ENCODE results near the gene MICB.

The MICB gene

GRCh38 chr6:31510007-31510406 lies 12.1 kb downstream of the MICB start:
- no peak for DNase-seq (ENCODE audit: low read depth)
- TF ChIP-seq, protein P1, sequence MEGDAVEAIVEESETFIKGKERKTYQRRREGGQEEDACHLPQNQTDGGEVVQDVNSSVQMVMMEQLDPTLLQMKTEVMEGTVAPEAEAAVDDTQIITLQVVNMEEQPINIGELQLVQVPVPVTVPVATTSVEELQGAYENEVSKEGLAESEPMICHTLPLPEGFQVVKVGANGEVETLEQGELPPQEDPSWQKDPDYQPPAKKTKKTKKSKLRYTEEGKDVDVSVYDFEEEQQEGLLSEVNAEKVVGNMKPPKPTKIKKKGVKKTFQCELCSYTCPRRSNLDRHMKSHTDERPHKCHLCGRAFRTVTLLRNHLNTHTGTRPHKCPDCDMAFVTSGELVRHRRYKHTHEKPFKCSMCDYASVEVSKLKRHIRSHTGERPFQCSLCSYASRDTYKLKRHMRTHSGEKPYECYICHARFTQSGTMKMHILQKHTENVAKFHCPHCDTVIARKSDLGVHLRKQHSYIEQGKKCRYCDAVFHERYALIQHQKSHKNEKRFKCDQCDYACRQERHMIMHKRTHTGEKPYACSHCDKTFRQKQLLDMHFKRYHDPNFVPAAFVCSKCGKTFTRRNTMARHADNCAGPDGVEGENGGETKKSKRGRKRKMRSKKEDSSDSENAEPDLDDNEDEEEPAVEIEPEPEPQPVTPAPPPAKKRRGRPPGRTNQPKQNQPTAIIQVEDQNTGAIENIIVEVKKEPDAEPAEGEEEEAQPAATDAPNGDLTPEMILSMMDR (IDR thresholded peaks at IDR 0.05; ENCODE audit: control insufficient read depth, extremely low read depth, insufficient read depth): no peak
- no peak overlapping the region for H3K4me3 ChIP-seq (ENCODE audit: low read depth, low read length)

- TF ChIP-seq, protein P1 (IDR thresholded peaks at IDR 0.05; ENCODE audit: control insufficient read depth, extremely low read depth, insufficient read depth): no peak
- H3K4me3 ChIP-seq (ENCODE audit: low read depth, low read length): no peak overlapping the region
- no peak for DNase-seq (ENCODE audit: low read depth)
These were observed 15.7 kb downstream of the MICB start for GRCh38 chr6:31513456-31514165.

DNA sequence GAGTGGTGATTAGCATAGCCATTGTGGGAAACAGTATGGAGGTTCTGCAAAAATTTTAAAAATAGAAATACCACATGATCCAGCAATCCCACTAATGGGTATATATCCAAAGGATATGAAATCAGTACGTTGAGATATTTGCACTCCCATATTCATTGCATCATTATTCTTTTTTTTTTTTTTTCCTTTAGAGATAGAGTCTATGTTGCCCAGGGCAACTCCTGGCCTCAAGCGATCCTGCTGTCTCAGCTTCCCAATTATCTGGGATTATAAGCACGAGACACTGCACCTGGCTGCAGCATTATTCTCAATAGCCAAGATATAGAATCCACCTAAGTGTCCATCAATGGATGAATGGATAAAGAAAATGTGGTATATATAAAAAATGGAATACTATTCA lies 23.9 kb downstream of the MICB start:
- TF ChIP-seq, protein P1 (IDR thresholded peaks at IDR 0.05; ENCODE audit: control insufficient read depth, extremely low read depth, insufficient read depth): no peak
- DNase-seq (ENCODE audit: low read depth): no peak
- no peak overlapping the region for H3K4me3 ChIP-seq (ENCODE audit: low read depth, low read length)

DNA sequence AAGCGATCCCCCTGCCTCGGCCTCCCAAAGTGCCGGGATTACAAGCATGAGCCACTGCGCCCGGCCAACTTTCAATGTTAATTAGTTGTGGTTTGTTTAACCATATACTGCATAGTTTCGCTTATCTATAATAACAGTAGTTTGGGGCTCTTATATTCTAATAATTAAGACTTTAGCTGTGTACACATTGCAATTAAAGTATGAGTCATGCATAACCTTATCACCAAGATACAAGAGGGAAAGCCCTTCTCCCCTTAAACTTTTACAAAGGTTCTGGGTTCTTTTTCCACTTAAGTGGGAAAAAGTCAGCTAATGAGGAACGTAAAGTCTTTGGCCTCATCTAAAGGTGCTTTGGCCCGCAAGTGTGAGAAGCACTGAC lies 27.6 kb downstream of the MICB start:
- TF ChIP-seq, protein P1 (IDR thresholded peaks at IDR 0.05; ENCODE audit: control insufficient read depth, extremely low read depth, insufficient read depth): no peak
- no peak overlapping the region for H3K4me3 ChIP-seq (ENCODE audit: low read depth, low read length)
- no peak for DNase-seq (ENCODE audit: low read depth)

DNA sequence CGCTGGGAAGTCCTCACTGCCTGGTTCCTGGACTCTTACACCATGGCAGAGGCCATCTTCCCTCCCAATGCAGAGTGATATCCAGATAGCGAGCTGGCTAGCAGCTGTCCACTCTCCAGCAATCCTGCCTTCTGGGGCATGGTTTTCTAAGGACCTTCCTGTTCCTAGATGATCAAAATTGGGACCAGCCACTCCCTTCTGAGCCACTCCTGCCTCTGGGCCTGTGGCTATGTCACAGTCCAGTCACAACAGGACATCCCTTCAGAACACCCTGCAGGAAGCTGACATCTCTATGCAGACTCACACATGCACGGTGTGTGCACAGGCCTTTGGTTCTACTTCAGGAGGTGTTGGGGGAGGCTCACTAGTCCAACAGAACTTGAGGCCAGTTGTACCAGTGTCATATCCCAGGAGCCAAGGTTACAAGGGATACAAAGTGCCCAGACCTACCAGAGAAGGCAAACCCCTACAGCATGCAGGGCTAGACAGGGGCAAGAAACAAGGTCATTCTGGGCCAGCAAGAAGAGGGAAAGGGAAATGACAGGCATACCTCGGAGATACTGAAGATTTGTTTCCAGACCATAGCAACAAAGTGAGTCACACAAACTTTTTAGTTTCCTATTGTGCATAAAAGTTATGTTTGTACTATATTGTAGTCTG lies 28.1 kb downstream of the MICB start:
- H3K4me3 ChIP-seq (ENCODE audit: low read depth, low read length): no peak overlapping the region
- DNase-seq (ENCODE audit: low read depth): no peak
- TF ChIP-seq, protein P1 (IDR thresholded peaks at IDR 0.05; ENCODE audit: control insufficient read depth, extremely low read depth, insufficient read depth): no peak

DNA sequence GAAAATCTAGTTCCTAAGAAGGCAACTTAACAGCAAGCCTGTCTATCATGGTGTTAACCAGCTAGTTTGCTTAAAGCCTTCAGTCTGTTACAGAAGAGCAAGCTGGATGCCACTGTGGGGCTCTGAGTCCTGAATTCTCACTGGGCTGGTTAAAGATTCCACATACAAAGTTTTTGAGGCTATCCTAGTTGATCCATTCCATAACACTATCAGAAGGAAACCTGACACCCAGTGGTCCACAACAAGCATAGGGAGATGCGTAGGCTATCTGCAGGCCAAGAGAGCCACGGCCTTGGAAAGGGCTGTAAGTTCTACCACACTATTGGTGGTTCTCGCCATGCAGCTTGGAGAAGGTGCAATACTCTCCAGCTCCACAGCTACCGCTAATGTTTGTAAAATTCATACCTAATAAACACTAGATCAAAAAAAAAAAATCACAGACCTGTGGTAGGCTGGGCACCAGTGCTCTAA lies 30.4 kb downstream of the MICB start:
- no peak for DNase-seq (ENCODE audit: low read depth)
- TF ChIP-seq, protein P1 (IDR thresholded peaks at IDR 0.05; ENCODE audit: control insufficient read depth, extremely low read depth, insufficient read depth): no peak
- H3K4me3 ChIP-seq (ENCODE audit: low read depth, low read length): no peak overlapping the region
